GM12878 (cell line): ENCODE data around the gene CNTNAP2. TPM values are rescaled to one million over a fixed set of nuclear protein-coding genes. Genes with fewer than 3 reads are reported as not detected.

Experiments
- ATAC-seq: fragments of 200-7000 bp; cut with Tn5 transposase; 3 replicates; pipeline ENCODE4 v1.9.1; 2020; ENCODE audit warnings: mild to moderate bottlenecking, moderate library complexity
- BruUV-seq: library from RNA; stranded (reverse); fragments of 400-500 nt; replicated peaks from 2 replicates; lab custom pipeline; 2021; lab: Mats Ljungman, UMichigan
- CTCF ChIA-PET: fragments of 300-600 bp; sonication (Branson Sonifier 250); formaldehyde crosslinking; extraction: SDS; loops from one replicate; lab custom pipeline; 2021; ENCODE audit warnings: inconsistent platforms; lab: Yijun Ruan, JAX
- POLR2A ChIA-PET: fragments of 350-600 bp; formaldehyde crosslinking; extraction: SDS; loops from one replicate; lab custom pipeline; 2021; ENCODE audit warnings: inconsistent platforms; lab: Charles Lee
- RAD21 ChIA-PET: fragments of 300-600 bp; sonication (Branson Sonifier 250); formaldehyde crosslinking; loops from one replicate; lab custom pipeline; 2023; ENCODE audit warnings: antibody characterized with exemption; ENCODE audit not compliant: unreplicated experiment; lab: Charles Lee
- SMC1A ChIA-PET: fragments of 300-600 bp; sonication (Branson Sonifier 250); formaldehyde crosslinking; loops from one replicate; lab custom pipeline; 2023; ENCODE audit not compliant: unreplicated experiment, uncharacterized antibody; lab: Charles Lee
- DNase-seq: peaks from one replicate; pipeline ENCODE4 v3.0.0-alpha.2; 2011; ENCODE audit warnings: low read depth, low spot score
- FAIRE-seq: peaks from 3 replicates; lab custom pipeline; 2011; peaks lifted over from hg19 to GRCh38; lab: Jason Lieb, UNC
- H2AFZ ChIP-seq: 2 replicates; pipeline ENCODE4 v1.6.0; 2011; ENCODE audit warnings: low read depth, low read length, control low read depth; ENCODE audit not compliant: control insufficient read depth
- H3K27ac ChIP-seq: 2 replicates; pipeline ENCODE4 v1.5.1; 2011; ENCODE audit warnings: control low read depth; ENCODE audit not compliant: control insufficient read depth, insufficient read depth
- H3K27me3 ChIP-seq, 2 experiments: replicated peaks in 1 of 2; 2 replicates each; pipeline versions ENCODE4 v1.6.0 to v1.6.1; 2011; ENCODE audit warnings: low read length in 1 of 2; ENCODE audit not compliant: control insufficient read depth in 2 of 2, insufficient read depth in 2 of 2
- H3K36me3 ChIP-seq, 2 experiments: 2 replicates each; pipeline ENCODE4 v1.5.1; 2011; ENCODE audit warnings: low read length in 1 of 2; ENCODE audit not compliant: control insufficient read depth in 2 of 2, insufficient read depth in 2 of 2
- H3K4me1 ChIP-seq: 2 replicates; pipeline ENCODE4 v1.6.1; 2011; ENCODE audit warnings: mild to moderate bottlenecking, low read length, moderate library complexity, mixed read lengths; ENCODE audit not compliant: control insufficient read depth, insufficient read depth
- H3K4me2 ChIP-seq: 2 replicates; pipeline ENCODE4 v1.6.0; 2011; ENCODE audit warnings: control low read depth; ENCODE audit not compliant: control insufficient read depth, insufficient read depth
- H3K4me3 ChIP-seq: fragments of 200-600 bp; sonication (generic); 2 replicates; pipeline ENCODE4 v1.5.1; 2016
- H3K79me2 ChIP-seq: 2 replicates; pipeline ENCODE4 v1.6.0; 2011; ENCODE audit warnings: low read length; ENCODE audit not compliant: control insufficient read depth, insufficient read depth
- H3K9ac ChIP-seq: 2 replicates; pipeline ENCODE4 v1.8.0; 2011; ENCODE audit warnings: low read length, control low read depth, mixed read lengths; ENCODE audit not compliant: control insufficient read depth, insufficient read depth
- H3K9me3 ChIP-seq: replicated peaks from 3 replicates; pipeline ENCODE4 v1.5.1; 2011; ENCODE audit warnings: mild to moderate bottlenecking, low read length; ENCODE audit not compliant: control insufficient read depth, insufficient read depth
- H4K20me1 ChIP-seq: 2 replicates; pipeline ENCODE4 v1.6.0; 2011; ENCODE audit not compliant: control insufficient read depth, insufficient read depth
- CBX5 ChIP-seq: sonication (generic); IDR thresholded peaks from 2 replicates; pipeline ENCODE4 v1.6.1; 2016; ENCODE audit warnings: low read depth, moderate library complexity, mild to moderate bottlenecking, inconsistent platforms
- E4F1 ChIP-seq: fragments of 450-650 bp; IDR thresholded peaks from 2 replicates; pipeline ENCODE4 v1.6.1; 2018; ENCODE audit warnings: borderline replicate concordance, mild to moderate bottlenecking; ENCODE audit not compliant: partially characterized antibody
- JUNB ChIP-seq: IDR thresholded peaks from 2 replicates; pipeline ENCODE4 v1.6.1; 2016; ENCODE audit warnings: antibody characterized with exemption, mild to moderate bottlenecking
- KAT2A ChIP-seq: conservative IDR thresholded peaks from 2 replicates; pipeline ENCODE4 v1.6.1; 2011; ENCODE audit warnings: low read depth, low read length; ENCODE audit not compliant: control insufficient read depth
- MTA3 ChIP-seq: IDR thresholded peaks from 2 replicates; pipeline ENCODE4 v1.6.1; 2012; ENCODE audit warnings: low read length, inconsistent platforms, borderline replicate concordance
- MXI1 ChIP-seq: fragments of 150-350 bp; IDR thresholded peaks from 2 replicates; pipeline ENCODE4 v1.6.1; 2011; ENCODE audit warnings: low read depth, mild to moderate bottlenecking, inconsistent platforms, low read length, improper control_type of control experiment
- RB1 ChIP-seq: fragments of 450-650 bp; formaldehyde crosslinking; IDR thresholded peaks from 2 replicates; pipeline ENCODE4 v1.6.1; 2017; ENCODE audit warnings: mild to moderate bottlenecking, borderline replicate concordance
- SKIL ChIP-seq: fragments of 450-650 bp; IDR thresholded peaks from 2 replicates; pipeline ENCODE4 v1.6.1; 2017; ENCODE audit warnings: mild to moderate bottlenecking, low read depth, inconsistent platforms; ENCODE audit not compliant: poor library complexity, severe bottlenecking
- SMAD1 ChIP-seq: fragments of 450-650 bp; IDR thresholded peaks from 2 replicates; pipeline ENCODE4 v1.6.1; 2018; ENCODE audit warnings: mild to moderate bottlenecking, low read depth; ENCODE audit not compliant: partially characterized antibody
- TCF12 ChIP-seq: IDR thresholded peaks from 2 replicates; pipeline ENCODE4 v1.6.1; 2011; ENCODE audit warnings: low read depth, mild to moderate bottlenecking, low read length
- WGBS: methylation state at CpG from one replicate; pipeline ENCODE4 v1.1.6; 2016; ENCODE audit warnings: low lambda C conversion rate; ENCODE audit not compliant: insufficient replicate concordance, insufficient coverage; ENCODE audit errors: missing lambda C conversion rate; 5-methylcytosine and 5-hydroxymethylcytosine counted together
- in situ Hi-C: fragments of 300-500 bp; cut with MboI; formaldehyde crosslinking; loops from 9 replicates; pipeline ENCODE4 v1.14.3; 2018; ENCODE audit warnings: mixed read lengths
- intact Hi-C: fragments of 100-400 bp; cut with micrococcal nuclease; formaldehyde crosslinking; loops from one replicate; pipeline ENCODE4 v1.14.2; 2022; ENCODE audit not compliant: unreplicated experiment
- polyA plus RNA-seq, 11 experiments: library from polyadenylated mRNA; depleted of rRNA in 4 of 11; unstranded in 6 of 11; stranded (reverse) in 5 of 11; fragments of >200 nt; fragmentation: Nextera tagmentation in 4 of 11; fragmentation: Illumina TruSeq in 1 of 11; extraction: Ambion mirVana in 4 of 11; extraction: Trizol in 1 of 11; gene quantifications; 1 replicate in 1 of 11; 2 replicates in 10 of 11; pipeline versions ENCODE4 v1.2.1 to v1.2.3, GENCODE V29; 2011 to 2016; ENCODE audit warnings: inconsistent platforms in 2 of 11, missing spikeins in 2 of 11, low read depth in 1 of 11
- total RNA-seq, 4 experiments: library from RNA; depleted of rRNA in 3 of 4; stranded (reverse); fragments of >200 nt in 3 of 4; fragmentation: Illumina TruSeq in 1 of 4; extraction: Trizol in 1 of 4; gene quantifications; 2 replicates each; pipeline versions ENCODE4 v1.2.1 to v1.2.3, GENCODE V29; 2013 to 2021
- TF ChIP-seq, protein P1 (sequence below): IDR thresholded peaks from 2 replicates; pipeline ENCODE4 v1.6.1; 2012; ENCODE audit warnings: low read depth, low read length, improper control_type of control experiment
- TF ChIP-seq, protein P2 (sequence below): fragments of 450-650 bp; conservative IDR thresholded peaks from 2 replicates; pipeline ENCODE4 v1.6.1; 2017; ENCODE audit warnings: mild to moderate bottlenecking, moderate library complexity

The CNTNAP2 gene
- total and polyA plus RNA-seq, 10 of the 15 experiments (the other 5 are each of a cell fraction or from before 2014, with no cell fraction given), result 0.03 to 0.08 (median 0.03) TPM; not detected in 7

DNA sequence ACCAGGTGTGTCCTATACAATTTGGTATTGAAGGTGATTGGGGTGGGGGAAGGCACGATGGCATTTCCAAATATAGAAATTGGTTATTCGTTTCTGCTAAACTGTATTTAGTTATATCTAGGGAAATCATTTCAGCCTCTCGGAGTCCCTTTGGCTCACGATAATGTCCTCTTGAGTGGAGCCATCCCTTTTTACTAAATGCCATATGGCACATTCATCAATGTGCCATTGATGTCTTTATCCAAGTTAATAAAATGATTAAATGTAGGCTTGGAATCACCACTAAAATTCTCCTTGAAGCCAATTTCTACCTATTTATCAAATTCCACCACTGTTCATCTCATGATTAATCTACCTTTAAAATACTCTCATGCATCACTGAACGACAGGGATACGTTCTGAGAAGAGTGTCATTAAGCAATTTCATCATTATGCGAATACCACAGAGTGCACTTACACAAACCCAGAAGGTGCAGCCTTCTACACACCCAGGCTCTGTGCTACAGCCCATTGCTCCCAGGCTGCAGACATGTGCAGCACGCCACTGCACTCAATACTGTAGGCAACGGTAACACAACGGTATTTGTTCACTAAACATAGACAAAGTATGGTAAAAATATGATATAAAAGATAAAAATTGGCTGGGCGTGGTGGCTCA is 2254.8 kb downstream of the CNTNAP2 start (continued):
- TF ChIP-seq, protein P1, sequence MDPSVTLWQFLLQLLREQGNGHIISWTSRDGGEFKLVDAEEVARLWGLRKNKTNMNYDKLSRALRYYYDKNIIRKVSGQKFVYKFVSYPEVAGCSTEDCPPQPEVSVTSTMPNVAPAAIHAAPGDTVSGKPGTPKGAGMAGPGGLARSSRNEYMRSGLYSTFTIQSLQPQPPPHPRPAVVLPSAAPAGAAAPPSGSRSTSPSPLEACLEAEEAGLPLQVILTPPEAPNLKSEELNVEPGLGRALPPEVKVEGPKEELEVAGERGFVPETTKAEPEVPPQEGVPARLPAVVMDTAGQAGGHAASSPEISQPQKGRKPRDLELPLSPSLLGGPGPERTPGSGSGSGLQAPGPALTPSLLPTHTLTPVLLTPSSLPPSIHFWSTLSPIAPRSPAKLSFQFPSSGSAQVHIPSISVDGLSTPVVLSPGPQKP, result no peak
- TF ChIP-seq JUNB, result no peak
- TF ChIP-seq, protein P2, sequence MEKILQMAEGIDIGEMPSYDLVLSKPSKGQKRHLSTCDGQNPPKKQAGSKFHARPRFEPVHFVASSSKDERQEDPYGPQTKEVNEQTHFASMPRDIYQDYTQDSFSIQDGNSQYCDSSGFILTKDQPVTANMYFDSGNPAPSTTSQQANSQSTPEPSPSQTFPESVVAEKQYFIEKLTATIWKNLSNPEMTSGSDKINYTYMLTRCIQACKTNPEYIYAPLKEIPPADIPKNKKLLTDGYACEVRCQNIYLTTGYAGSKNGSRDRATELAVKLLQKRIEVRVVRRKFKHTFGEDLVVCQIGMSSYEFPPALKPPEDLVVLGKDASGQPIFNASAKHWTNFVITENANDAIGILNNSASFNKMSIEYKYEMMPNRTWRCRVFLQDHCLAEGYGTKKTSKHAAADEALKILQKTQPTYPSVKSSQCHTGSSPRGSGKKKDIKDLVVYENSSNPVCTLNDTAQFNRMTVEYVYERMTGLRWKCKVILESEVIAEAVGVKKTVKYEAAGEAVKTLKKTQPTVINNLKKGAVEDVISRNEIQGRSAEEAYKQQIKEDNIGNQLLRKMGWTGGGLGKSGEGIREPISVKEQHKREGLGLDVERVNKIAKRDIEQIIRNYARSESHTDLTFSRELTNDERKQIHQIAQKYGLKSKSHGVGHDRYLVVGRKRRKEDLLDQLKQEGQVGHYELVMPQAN, result no peak

DNA sequence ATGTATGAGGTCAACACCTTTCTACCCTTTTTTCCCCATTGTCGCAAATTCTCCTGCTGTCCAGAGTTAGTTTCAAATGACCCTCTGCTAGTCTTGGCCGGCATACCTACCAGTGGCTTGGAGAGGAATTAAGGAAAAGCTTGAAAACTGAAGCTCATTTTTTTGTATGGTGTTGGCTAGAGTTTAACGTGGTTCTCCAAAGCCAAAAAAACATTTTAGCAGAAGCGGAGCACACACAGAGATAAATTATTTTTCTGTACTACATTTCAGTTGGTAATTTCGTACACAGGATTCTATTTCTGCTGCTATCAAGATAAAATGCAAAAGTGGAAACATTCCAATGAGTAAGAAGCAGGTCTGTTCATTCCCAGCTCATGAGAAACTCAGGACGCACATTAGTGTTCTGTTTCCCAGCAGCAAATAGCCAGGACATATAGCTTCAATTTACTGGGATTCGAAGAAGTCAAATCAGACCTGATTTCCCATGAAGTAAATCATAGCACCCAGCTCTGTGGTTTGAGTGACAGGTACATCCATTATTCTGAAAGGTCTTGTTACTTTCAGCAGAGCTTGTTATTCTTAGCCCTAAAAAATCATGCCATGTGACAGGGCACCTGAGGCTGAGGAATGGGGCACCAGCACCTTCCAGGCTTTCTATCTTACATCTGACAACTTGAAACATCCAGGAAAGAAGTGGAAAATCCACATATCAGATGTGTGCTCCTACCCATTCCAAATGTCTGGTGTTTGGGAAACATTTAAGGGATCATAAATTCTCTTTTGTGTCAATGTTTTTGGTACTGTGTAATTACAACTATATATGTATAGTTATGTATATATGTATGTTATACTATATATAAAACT is 2258.0 kb downstream of the CNTNAP2 start:
- no peak overlapping the region for H3K27ac ChIP-seq
- in situ Hi-C loops (no loop called here), intact Hi-C loops (no loop called here)
- ChIA-PET RAD21 (no interaction called here), POLR2A (no interaction called here), CTCF (interaction anchor here (0.7 to 1.7 kb wide), 3 partner anchors 13 to 109 kb away, joined by 3 to 4 read pairs (median 3); no protein-coding TSS in a partner anchor), SMC1A (no interaction called here)
- ATAC-seq (no peak), FAIRE-seq (no peak), DNase-seq (no peak)
- WGBS, result 60% methylated on average over 7 of the region's 7 CpGs
- H3K4me2 ChIP-seq, result no peak overlapping the region
- no peak overlapping the region for H2AFZ ChIP-seq
- H3K4me3 ChIP-seq, result no peak overlapping the region
- H3K9me3 ChIP-seq, result no peaks in the 10 kb centered on the region
- no peaks in the 10 kb centered on the region for H3K79me2 ChIP-seq
- no peaks in the 10 kb centered on the region for H3K4me1 ChIP-seq
- no peaks in the 10 kb centered on the region for H3K27me3 ChIP-seq
- no TSS peak for BruUV-seq
- no peaks in the 10 kb centered on the region for H4K20me1 ChIP-seq
- H3K9ac ChIP-seq, result no peak overlapping the region
- no peaks in the 10 kb centered on the region for H3K36me3 ChIP-seq
- no peak for TF ChIP-seq MXI1
- TF ChIP-seq SKIL, result no peak
- no peak for TF ChIP-seq CBX5
- TF ChIP-seq SMAD1, result no peak
- no peak for TF ChIP-seq RB1
- TF ChIP-seq MTA3, result no peak
- no peak for TF ChIP-seq KAT2A
- no peak for TF ChIP-seq TCF12
- no peak for TF ChIP-seq E4F1
